Smooth muscle cell (in vitro differentiated cells): ENCODE results near the gene DNAL4. TPM values are rescaled to one million over a fixed set of nuclear protein-coding genes. Genes with fewer than 3 reads are reported as not detected.

Experiments used
- DNase-seq: peaks from one replicate; lab custom pipeline; 2025; ENCODE audit not compliant: unreplicated experiment; lab: John Stamatoyannopoulos, UW
- H2AFZ ChIP-seq: fragments of 200-600 bp; sonication (generic); 2 replicates; pipeline ENCODE4 v1.6.0; 2016; ENCODE audit warnings: antibody characterized with exemption, low read depth, mild to moderate bottlenecking
- H3F3A ChIP-seq: fragments of 200-600 bp; sonication (generic); 2 replicates; pipeline ENCODE4 v1.6.0; 2017; ENCODE audit warnings: antibody characterized with exemption, low read depth
- H3K27ac ChIP-seq: fragments of 200-600 bp; sonication (generic); 2 replicates; pipeline ENCODE4 v1.5.1; 2016; ENCODE audit warnings: low read depth, mild to moderate bottlenecking
- H3K27me3 ChIP-seq: fragments of 200-600 bp; sonication (generic); 2 replicates; pipeline ENCODE4 v1.6.1; 2016; ENCODE audit warnings: low read depth, mild to moderate bottlenecking
- H3K36me3 ChIP-seq: fragments of 200-600 bp; sonication (generic); 2 replicates; pipeline ENCODE4 v1.5.1; 2016; ENCODE audit warnings: low read depth
- H3K4me1 ChIP-seq: fragments of 200-600 bp; sonication (generic); 2 replicates; pipeline ENCODE4 v1.5.1; 2016; ENCODE audit warnings: low read depth
- H3K4me2 ChIP-seq: fragments of 200-600 bp; sonication (generic); 2 replicates; pipeline ENCODE4 v1.6.0; 2016; ENCODE audit warnings: mild to moderate bottlenecking
- H3K4me3 ChIP-seq: fragments of 200-600 bp; sonication (generic); 2 replicates; pipeline ENCODE4 v1.5.1; 2016; ENCODE audit warnings: mild to moderate bottlenecking
- H3K79me2 ChIP-seq: fragments of 200-600 bp; sonication (generic); 2 replicates; pipeline ENCODE4 v1.6.0; 2016; ENCODE audit warnings: low read depth, mild to moderate bottlenecking
- H3K9ac ChIP-seq: fragments of 200-600 bp; sonication (generic); 2 replicates; pipeline ENCODE4 v1.6.0; 2016; ENCODE audit warnings: low read depth
- H3K9me3 ChIP-seq: fragments of 200-600 bp; sonication (generic); replicated peaks from 2 replicates; pipeline ENCODE4 v1.5.1; 2016; ENCODE audit warnings: low read depth
- H4K20me1 ChIP-seq: fragments of 200-600 bp; sonication (generic); 2 replicates; pipeline ENCODE4 v1.6.0; 2016; ENCODE audit warnings: low read depth
- WGBS: methylation state at CpG from one replicate; pipeline ENCODE4 v1.1.7; 2016; ENCODE audit warnings: low lambda C conversion rate; 5-methylcytosine and 5-hydroxymethylcytosine counted together
- polyA plus RNA-seq: library from polyadenylated mRNA; unstranded; fragments of >200 nt; fragmentation: Nextera tagmentation; extraction: Ambion mirVana; gene quantifications from 2 replicates; pipeline ENCODE4 v1.2.1, GENCODE V29; 2016
- total RNA-seq: library from RNA; depleted of rRNA; stranded (reverse); fragments of >200 nt; gene quantifications from 2 replicates; pipeline ENCODE4 v1.2.3, GENCODE V29; 2014
- TF ChIP-seq, protein P1 (sequence below): fragments of 200-600 bp; sonication (generic); IDR thresholded peaks from 2 replicates; pipeline ENCODE4 v1.5.1; 2017; ENCODE audit warnings: borderline replicate concordance, mild to moderate bottlenecking, antibody characterized with exemption; ENCODE audit not compliant: insufficient read depth, poor library complexity, severe bottlenecking

Gene DNAL4
- total and polyA plus RNA-seq, 2 experiments from 2014 or later, result 13.5 to 29.7 TPM

GRCh38 chr22:38750638-38751037 lies 43.3 kb downstream of the DNAL4 start:
- Histone ChIP-seq H3K9ac (no peak overlapping the region), H3K27me3 (no peaks in the 10 kb centered on the region), H3F3A (peaks cover 3% of the 10 kb centered on the region), H2AFZ (no peak overlapping the region), H3K79me2 (peaks cover 12% of the 10 kb centered on the region), H3K4me2 (no peak overlapping the region), H4K20me1 (peaks cover 5% of the 10 kb centered on the region), H3K36me3 (no peaks in the 10 kb centered on the region), H3K4me1 (peaks cover 3% of the 10 kb centered on the region), H3K27ac (no peak overlapping the region), H3K4me3 (no peak overlapping the region), H3K9me3 (no peaks in the 10 kb centered on the region)
- DNase-seq, result no peak
- 98% methylated on average over 16 of the region's 17 CpGs for WGBS
- TF ChIP-seq, protein P1, sequence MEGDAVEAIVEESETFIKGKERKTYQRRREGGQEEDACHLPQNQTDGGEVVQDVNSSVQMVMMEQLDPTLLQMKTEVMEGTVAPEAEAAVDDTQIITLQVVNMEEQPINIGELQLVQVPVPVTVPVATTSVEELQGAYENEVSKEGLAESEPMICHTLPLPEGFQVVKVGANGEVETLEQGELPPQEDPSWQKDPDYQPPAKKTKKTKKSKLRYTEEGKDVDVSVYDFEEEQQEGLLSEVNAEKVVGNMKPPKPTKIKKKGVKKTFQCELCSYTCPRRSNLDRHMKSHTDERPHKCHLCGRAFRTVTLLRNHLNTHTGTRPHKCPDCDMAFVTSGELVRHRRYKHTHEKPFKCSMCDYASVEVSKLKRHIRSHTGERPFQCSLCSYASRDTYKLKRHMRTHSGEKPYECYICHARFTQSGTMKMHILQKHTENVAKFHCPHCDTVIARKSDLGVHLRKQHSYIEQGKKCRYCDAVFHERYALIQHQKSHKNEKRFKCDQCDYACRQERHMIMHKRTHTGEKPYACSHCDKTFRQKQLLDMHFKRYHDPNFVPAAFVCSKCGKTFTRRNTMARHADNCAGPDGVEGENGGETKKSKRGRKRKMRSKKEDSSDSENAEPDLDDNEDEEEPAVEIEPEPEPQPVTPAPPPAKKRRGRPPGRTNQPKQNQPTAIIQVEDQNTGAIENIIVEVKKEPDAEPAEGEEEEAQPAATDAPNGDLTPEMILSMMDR, result no peak

- 98% methylated on average over 14 of the region's 14 CpGs for WGBS
- Histone ChIP-seq H2AFZ (no peak overlapping the region), H3K4me1 (peaks cover 2% of the 10 kb centered on the region), H3K36me3 (no peaks in the 10 kb centered on the region), H3F3A (peaks cover 1% of the 10 kb centered on the region), H3K27me3 (no peaks in the 10 kb centered on the region), H3K27ac (no peak overlapping the region), H4K20me1 (peaks cover 5% of the 10 kb centered on the region), H3K9me3 (no peaks in the 10 kb centered on the region), H3K9ac (no peak overlapping the region), H3K79me2 (peaks cover 12% of the 10 kb centered on the region), H3K4me2 (no peak overlapping the region), H3K4me3 (no peak overlapping the region)
- TF ChIP-seq, protein P1, result no peak
- DNase-seq, result no peak
Measured at GRCh38 chr22:38750104-38750503, 43.8 kb downstream of the DNAL4 start.

DNA sequence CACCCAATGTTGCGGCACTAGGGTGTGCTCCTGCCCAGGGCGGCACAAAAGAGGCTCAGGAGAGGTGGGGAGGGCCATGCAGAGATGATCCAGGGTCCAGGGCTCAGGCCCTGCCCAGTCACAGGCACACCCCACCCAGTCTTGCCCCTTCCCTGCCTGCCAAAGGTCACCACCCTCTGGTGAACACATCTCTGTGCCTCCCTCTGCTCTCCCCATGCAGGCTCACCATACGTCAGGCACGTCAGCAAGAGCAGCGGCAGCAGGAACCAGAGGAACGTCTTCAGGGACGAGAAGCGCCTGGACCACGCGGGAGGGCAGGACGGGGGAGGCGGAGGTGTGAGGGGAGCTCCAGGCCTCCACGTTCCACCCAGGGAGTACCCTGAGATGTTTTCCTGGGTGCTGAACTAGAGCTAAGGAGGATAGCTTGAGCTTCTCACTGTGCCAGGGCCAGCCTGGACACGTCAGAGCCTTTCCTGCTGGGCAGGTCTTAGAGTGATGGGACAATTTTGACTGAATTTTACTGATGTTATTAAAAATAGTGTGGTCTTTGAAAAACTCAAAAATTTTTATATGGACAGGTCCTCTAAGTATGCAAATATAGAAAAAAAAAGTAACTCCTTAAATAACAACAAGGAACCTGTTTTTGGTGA lies 45.3 kb downstream of the DNAL4 start:
- H3K36me3 ChIP-seq, result no peaks in the 10 kb centered on the region
- H2AFZ ChIP-seq, result no peak overlapping the region
- H3K4me2 ChIP-seq, result no peak overlapping the region
- no peaks in the 10 kb centered on the region for H3K9me3 ChIP-seq
- H3F3A ChIP-seq, result no peaks in the 10 kb centered on the region
- no peaks in the 10 kb centered on the region for H3K27me3 ChIP-seq
- peaks cover 5% of the 10 kb centered on the region for H3K79me2 ChIP-seq
- H3K4me3 ChIP-seq, result no peak overlapping the region
- no peak overlapping the region for H3K9ac ChIP-seq
- TF ChIP-seq, protein P1, result no peak
- peaks cover 2% of the 10 kb centered on the region for H4K20me1 ChIP-seq
- no peaks in the 10 kb centered on the region for H3K4me1 ChIP-seq
- WGBS, result 89% methylated on average over 14 of the region's 14 CpGs
- DNase-seq, result no peak
- H3K27ac ChIP-seq, result no peak overlapping the region

DNA sequence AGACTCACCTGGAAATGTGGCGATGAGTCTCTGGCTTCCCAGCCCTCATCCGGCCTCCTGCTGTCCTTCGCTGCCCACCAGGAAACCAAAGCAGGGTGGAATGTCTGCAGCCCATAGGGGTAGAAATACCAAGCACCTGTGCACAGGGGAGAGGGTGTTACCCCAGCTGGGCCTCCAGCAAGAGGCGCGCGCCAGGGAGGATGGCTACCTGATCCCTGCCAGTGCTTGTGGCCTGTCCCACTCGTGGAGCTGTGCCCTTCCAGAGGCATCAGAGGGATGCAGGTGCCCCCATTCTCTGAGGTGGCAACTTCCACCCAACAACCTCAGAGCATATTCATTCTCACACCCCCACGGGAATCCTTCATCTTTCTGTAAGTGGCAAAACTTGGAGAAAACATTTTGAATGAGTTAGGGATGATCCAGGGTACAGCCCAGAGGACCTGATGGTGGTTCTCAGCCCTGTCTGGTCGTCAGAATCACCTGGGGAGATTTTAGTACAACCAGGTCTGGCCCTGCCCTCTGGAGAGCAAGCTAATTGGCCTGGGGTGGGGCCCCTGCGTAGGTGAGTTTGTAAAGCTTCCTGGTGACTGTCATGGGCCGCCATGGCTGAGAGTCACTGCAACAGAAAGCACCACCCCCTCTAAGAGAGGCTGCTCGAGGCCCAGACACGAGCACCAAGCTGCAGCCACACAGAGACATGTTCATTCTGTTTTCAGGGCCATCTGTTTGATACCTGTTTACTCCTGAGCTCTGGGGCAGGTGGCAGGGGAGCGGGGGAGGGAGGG lies 48.1 kb downstream of the DNAL4 start:
- no peak overlapping the region for H2AFZ ChIP-seq
- WGBS, result 93% methylated on average over 14 of the region's 14 CpGs
- no peaks in the 10 kb centered on the region for H3K9me3 ChIP-seq
- H3K27ac ChIP-seq, result no peak overlapping the region
- no peak for DNase-seq
- H3K4me1 ChIP-seq, result no peaks in the 10 kb centered on the region
- H3K36me3 ChIP-seq, result peaks cover 9% of the 10 kb centered on the region
- no peaks in the 10 kb centered on the region for H4K20me1 ChIP-seq
- no peaks in the 10 kb centered on the region for H3F3A ChIP-seq
- no peak overlapping the region for H3K4me3 ChIP-seq
- H3K4me2 ChIP-seq, result no peak overlapping the region
- H3K27me3 ChIP-seq, result no peaks in the 10 kb centered on the region
- no peak overlapping the region for H3K9ac ChIP-seq
- no peaks in the 10 kb centered on the region for H3K79me2 ChIP-seq
- TF ChIP-seq, protein P1, result no peak
